Keratinocyte (primary cell): ENCODE data around the gene GALNT9. TPM values are rescaled to one million over a fixed set of nuclear protein-coding genes. Genes with fewer than 3 reads are reported as not detected.

Source experiments
- DNase-seq: peaks from one replicate; pipeline ENCODE4 v3.0.0-alpha.2; 2011; ENCODE audit warnings: low read depth, missing footprints, low spot score
- FAIRE-seq: peaks from 2 replicates; lab custom pipeline; 2011; peaks lifted over from hg19 to GRCh38; lab: Jason Lieb, UNC
- H2AFZ ChIP-seq: 2 replicates; pipeline ENCODE4 v1.6.0; 2012; ENCODE audit warnings: low read length, control low read depth, inconsistent platforms; ENCODE audit not compliant: control insufficient read depth
- H3K27ac ChIP-seq: 2 replicates; pipeline ENCODE4 v1.5.1; 2011; ENCODE audit warnings: low read length; ENCODE audit not compliant: control insufficient read depth, insufficient read depth
- H3K27me3 ChIP-seq: 3 replicates; pipeline ENCODE4 v1.6.0; 2011; ENCODE audit warnings: low read length; ENCODE audit not compliant: control insufficient read depth, insufficient read depth; ENCODE audit errors: extremely low read depth
- H3K36me3 ChIP-seq, 2 experiments: 2 replicates in 1 of 2; 3 replicates in 1 of 2; pipeline ENCODE4 v1.5.1; 2011; ENCODE audit warnings: low read length in 2 of 2, mild to moderate bottlenecking in 1 of 2; ENCODE audit not compliant: control insufficient read depth in 2 of 2, insufficient read depth in 2 of 2; ENCODE audit errors: extremely low read depth in 1 of 2
- H3K4me1 ChIP-seq: 3 replicates; pipeline ENCODE4 v1.5.1; 2011; ENCODE audit warnings: low read length; ENCODE audit not compliant: control insufficient read depth, insufficient read depth; ENCODE audit errors: extremely low read depth
- H3K4me2 ChIP-seq: 3 replicates; pipeline ENCODE4 v1.6.0; 2011; ENCODE audit warnings: low read depth, low read length; ENCODE audit not compliant: control insufficient read depth, insufficient read depth; ENCODE audit errors: extremely low read depth
- H3K4me3 ChIP-seq, 3 experiments: fragments of 200-600 bp in 1 of 3; sonication (generic) in 1 of 3; 2 replicates in 2 of 3; 3 replicates in 1 of 3; pipeline ENCODE4 v1.5.1; 2011 to 2016; ENCODE audit warnings: low read length in 3 of 3, mild to moderate bottlenecking in 3 of 3, control low read depth in 2 of 3, inconsistent platforms in 1 of 3, low read depth in 1 of 3, mixed read lengths in 1 of 3, mixed run types in 1 of 3, moderate library complexity in 1 of 3; ENCODE audit not compliant: control insufficient read depth in 2 of 3, insufficient read depth in 2 of 3; ENCODE audit errors: extremely low read depth in 1 of 3
- H3K79me2 ChIP-seq: 2 replicates; pipeline ENCODE4 v1.6.0; 2012; ENCODE audit warnings: low read length; ENCODE audit not compliant: control insufficient read depth, insufficient read depth
- H3K9ac ChIP-seq: 3 replicates; pipeline ENCODE4 v1.6.0; 2011; ENCODE audit warnings: low read length; ENCODE audit not compliant: control insufficient read depth, insufficient read depth; ENCODE audit errors: extremely low read depth
- H3K9me1 ChIP-seq: 3 replicates; pipeline ENCODE4 v1.6.0; 2011; ENCODE audit warnings: low read length; ENCODE audit not compliant: control insufficient read depth, insufficient read depth; ENCODE audit errors: extremely low read depth
- H3K9me3 ChIP-seq: 2 replicates; pipeline ENCODE4 v1.5.1; 2012; ENCODE audit warnings: low read depth, low read length; ENCODE audit not compliant: control insufficient read depth
- H4K20me1 ChIP-seq: 3 replicates; pipeline ENCODE4 v1.6.0; 2011; ENCODE audit warnings: low read length; ENCODE audit not compliant: control insufficient read depth, insufficient read depth; ENCODE audit errors: extremely low read depth
- CTCF ChIP-seq, 3 experiments: IDR thresholded peaks in 1 of 3; conservative IDR thresholded peaks in 1 of 3; optimal IDR thresholded peaks in 1 of 3; 2 replicates in 2 of 3; 3 replicates in 1 of 3; pipeline versions ENCODE3 to v1.5.1; 2011; ENCODE audit warnings: low read length in 3 of 3, mild to moderate bottlenecking in 3 of 3, moderate library complexity in 2 of 3, control low read depth in 1 of 3, inconsistent platforms in 1 of 3; ENCODE audit not compliant: insufficient read depth in 2 of 3; ENCODE audit errors: extremely low read depth in 1 of 3
- EZH2 ChIP-seq: IDR thresholded peaks from one replicate; pipeline ENCODE4 v1.6.1; 2012; ENCODE audit warnings: inconsistent platforms, mild to moderate bottlenecking, low read length, moderate library complexity
- dilution Hi-C: fragments of 300-500 bp; cut with MboI; formaldehyde crosslinking; loops from one replicate; pipeline ENCODE4 v1.7.0; 2020; ENCODE audit warnings: low sequenced_read_pairs; ENCODE audit not compliant: extremely low pct_ligation_motif_present
- polyA plus RNA-seq, 5 experiments: library from polyadenylated mRNA; depleted of rRNA in 3 of 5; stranded (reverse) in 3 of 5; stranded (forward) in 1 of 5; unstranded in 1 of 5; fragments of >200 nt; gene quantifications; 1 replicate in 1 of 5; 2 replicates in 3 of 5; 3 replicates in 1 of 5; pipeline versions ENCODE4 v1.2.1 to v1.2.3, GENCODE V29; 2011 to 2012; ENCODE audit warnings: missing spikeins in 2 of 5, low read depth in 1 of 5, low replicate concordance in 1 of 5

The GALNT9 gene
- polyA plus RNA-seq, 1 donor (not counting 4 experiments of a cell fraction or from before 2014, with no cell fraction given) = not detected

DNA sequence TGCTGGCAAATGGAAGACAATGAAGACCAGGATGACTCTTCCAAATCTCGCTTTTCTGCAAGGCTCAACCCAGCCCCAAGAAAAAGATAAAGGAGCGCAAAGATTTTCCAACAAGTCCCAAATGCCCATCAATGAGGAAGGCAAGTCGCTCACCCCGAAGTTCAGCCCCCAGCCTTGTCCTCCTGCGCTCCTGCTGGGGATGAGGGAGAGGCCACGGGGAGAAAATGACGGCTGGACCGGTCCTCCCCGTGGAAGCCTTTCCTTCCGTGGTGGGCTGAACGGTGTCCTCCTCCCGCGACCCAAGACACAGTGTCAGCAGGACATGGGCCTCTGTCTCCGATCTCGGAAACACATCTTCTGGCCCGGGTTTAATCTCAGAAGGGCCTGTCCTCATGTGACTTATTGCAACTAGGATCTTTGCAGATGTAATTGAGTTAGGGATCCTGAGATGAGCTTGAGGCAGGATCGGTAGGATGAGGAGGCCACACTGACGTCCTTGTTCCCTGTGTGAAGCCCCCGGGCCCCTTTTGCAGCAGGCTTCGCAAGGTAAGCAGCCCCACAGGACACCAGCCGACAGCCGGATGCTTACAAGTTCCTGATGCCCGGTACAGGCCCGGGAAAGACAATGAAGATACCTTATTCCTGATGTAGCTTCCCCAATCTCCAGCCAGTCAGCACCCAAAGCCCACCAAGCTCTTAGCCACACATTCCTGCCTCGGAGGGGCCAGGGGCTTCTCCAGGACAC is 64.2 kb downstream of the GALNT9 start:
- peaks cover 6% of the 10 kb centered on the region for H3K9me3 ChIP-seq
- DNase-seq = no peak

DNA sequence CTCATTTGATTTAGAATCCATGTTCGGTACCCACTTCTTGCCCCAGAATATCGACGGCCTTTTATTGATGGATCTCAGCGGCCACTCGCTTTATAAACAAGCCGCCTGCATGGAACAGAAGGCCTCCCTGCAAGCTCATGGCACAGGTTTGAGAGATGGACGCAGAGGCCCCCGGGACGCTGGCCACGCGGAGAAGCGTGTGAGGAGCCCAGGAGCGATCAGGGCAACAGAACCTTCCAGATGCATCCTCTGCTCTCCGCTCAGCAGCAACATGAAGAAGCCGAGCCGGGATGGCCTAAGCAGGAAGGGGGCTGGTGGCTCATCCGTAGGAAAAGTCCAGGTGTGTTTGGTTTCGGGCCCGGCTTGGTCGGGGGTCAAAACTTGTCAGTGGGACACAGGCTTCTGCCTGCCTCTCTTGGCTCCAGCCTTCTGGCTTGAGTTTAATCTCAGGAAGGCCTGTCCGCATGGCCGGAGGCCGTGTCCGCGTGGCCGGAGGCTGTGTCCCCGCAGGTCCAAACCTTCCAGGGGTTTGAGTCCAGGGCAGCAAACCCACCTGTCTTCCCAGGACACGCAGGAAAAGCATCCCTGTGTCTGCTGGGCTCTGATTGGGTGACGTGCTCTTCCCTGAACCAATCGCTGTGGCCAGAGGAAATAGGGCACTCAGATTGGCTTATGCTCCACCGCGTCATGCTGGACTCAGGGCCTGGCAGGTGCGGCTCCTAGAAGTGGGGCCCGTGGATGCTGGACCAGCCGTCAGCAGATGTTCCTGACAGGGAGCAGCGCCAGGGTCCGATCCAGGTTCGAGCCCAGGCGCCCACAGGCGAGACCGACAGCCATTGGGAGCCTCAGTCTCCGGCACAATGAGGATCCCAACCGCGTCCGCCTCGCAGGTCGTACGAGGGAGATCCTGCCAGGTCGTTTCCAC is 65.0 kb downstream of the GALNT9 start:
- dilution Hi-C loops = no loop called here
- peaks cover 6% of the 10 kb centered on the region for H3K9me3 ChIP-seq

More for the DNA sequence above, 64.2 kb downstream of the GALNT9 start:
- no peak for FAIRE-seq
- H3K4me2 ChIP-seq = no peak overlapping the region
- no peaks in the 10 kb centered on the region for H3K27me3 ChIP-seq
- H4K20me1 ChIP-seq = no peaks in the 10 kb centered on the region
- H3K79me2 ChIP-seq = no peaks in the 10 kb centered on the region
- no peak overlapping the region for H3K9ac ChIP-seq
- no peaks in the 10 kb centered on the region for H3K4me1 ChIP-seq
- no peak for TF ChIP-seq EZH2
- no peak for TF ChIP-seq CTCF (optimal IDR thresholded peaks at IDR 0.05 in 1 of 3, IDR thresholded peaks at IDR 0.05 in 1 of 3, conservative IDR thresholded peaks at IDR 0.05 in 1 of 3; ENCODE audit: extremely low read depth in 1 of 3, insufficient read depth in 2 of 3, low read length in 3 of 3)
- H3K36me3 ChIP-seq = no peaks in the 10 kb centered on the region
- H3K9me1 ChIP-seq = no peaks in the 10 kb centered on the region
- no peak overlapping the region for H3K27ac ChIP-seq
- dilution Hi-C loops = no loop called here
- H3K4me3 ChIP-seq = no peak overlapping the region
- no peak overlapping the region for H2AFZ ChIP-seq

More for the DNA sequence above, 65.0 kb downstream of the GALNT9 start:
- FAIRE-seq = no peak
- Histone ChIP-seq H3K4me2 (no peak overlapping the region), H3K27me3 (no peaks in the 10 kb centered on the region), H4K20me1 (no peaks in the 10 kb centered on the region), H3K4me1 (no peaks in the 10 kb centered on the region), H3K4me3 (no peak overlapping the region), H3K36me3 (no peaks in the 10 kb centered on the region), H3K27ac (no peak overlapping the region), H3K79me2 (no peaks in the 10 kb centered on the region), H2AFZ (no peak overlapping the region), H3K9me1 (no peaks in the 10 kb centered on the region), H3K9ac (no peak overlapping the region)
- no peak for DNase-seq
- TF ChIP-seq CTCF (optimal IDR thresholded peaks at IDR 0.05 in 1 of 3, IDR thresholded peaks at IDR 0.05 in 1 of 3, conservative IDR thresholded peaks at IDR 0.05 in 1 of 3; ENCODE audit: extremely low read depth in 1 of 3, insufficient read depth in 2 of 3, low read length in 3 of 3) = no peak
- TF ChIP-seq EZH2 = no peak
